HEK293T (cell line): ENCODE results near the gene ADORA1.

ENCODE experiments used
- BHLHE40 ChIP-seq: fragments of 450-650 bp; IDR thresholded peaks from 2 replicates; pipeline ENCODE4 v1.6.1; 2016; ENCODE audit warnings: mild to moderate bottlenecking, moderate library complexity, borderline replicate concordance
- FOXA1 ChIP-seq: fragments of 450-650 bp; IDR thresholded peaks from 2 replicates; pipeline ENCODE4 v1.6.1; 2016; ENCODE audit warnings: mild to moderate bottlenecking
- L3MBTL2 ChIP-seq: fragments of 450-650 bp; conservative IDR thresholded peaks from 2 replicates; pipeline ENCODE4 v1.6.1; 2016; ENCODE audit warnings: mild to moderate bottlenecking

DNA sequence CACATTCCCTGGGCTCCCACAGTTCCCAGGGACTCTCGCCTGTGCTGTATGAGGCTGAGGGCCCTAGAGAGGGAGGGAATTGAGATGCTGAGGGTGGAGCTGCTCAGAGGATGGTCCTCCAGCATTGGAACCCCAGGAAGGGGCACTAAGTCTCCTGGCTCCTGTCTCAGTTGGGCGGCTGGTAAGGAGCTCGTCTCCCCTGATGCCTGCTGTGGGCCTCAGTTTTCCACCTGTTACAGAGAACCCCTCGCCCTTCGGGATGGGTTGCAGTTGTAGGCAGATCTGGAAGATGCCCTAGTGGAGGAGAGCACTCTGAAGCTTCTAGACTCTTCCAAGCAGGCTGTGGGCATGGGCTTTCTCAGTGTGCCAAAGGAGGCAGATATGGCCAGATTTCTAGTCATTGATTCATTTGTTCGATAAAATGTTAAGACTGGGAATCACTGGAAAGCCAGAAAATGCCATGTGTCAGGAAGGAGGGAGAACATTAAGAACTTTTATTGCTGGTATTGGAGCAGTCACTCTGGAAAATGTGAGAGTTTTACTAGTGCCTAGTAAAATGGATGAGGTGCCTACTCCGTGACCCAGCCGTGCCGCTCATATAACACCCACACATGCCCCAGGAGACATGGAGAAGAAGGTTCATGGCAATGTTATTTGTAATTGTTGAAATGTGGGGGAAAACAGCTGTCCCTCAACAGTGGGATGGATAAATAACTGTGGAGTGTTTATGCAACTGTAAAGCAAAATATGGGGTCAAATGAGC, 48.9 kb downstream of the ADORA1 start:
- TF ChIP-seq BHLHE40 (no peak), FOXA1 (no peak), L3MBTL2 (no peak)
